ENCODE data around the gene OR8G1.
"Not testable (repeated sequence)": the region's sequence is repeated elsewhere in the genome, so short reads cannot be mapped to it uniquely, and the experiment has no call there.

Gene OR8G1

GRCh38 chr11:124240621-124241397, at the start of gene OR8G1:
Gene OR8G1 (plus strand): TSS chr11:124241095. CDS start chr11:124249676, 8,581 bp downstream.
- no peak for DNase-seq

DNA sequence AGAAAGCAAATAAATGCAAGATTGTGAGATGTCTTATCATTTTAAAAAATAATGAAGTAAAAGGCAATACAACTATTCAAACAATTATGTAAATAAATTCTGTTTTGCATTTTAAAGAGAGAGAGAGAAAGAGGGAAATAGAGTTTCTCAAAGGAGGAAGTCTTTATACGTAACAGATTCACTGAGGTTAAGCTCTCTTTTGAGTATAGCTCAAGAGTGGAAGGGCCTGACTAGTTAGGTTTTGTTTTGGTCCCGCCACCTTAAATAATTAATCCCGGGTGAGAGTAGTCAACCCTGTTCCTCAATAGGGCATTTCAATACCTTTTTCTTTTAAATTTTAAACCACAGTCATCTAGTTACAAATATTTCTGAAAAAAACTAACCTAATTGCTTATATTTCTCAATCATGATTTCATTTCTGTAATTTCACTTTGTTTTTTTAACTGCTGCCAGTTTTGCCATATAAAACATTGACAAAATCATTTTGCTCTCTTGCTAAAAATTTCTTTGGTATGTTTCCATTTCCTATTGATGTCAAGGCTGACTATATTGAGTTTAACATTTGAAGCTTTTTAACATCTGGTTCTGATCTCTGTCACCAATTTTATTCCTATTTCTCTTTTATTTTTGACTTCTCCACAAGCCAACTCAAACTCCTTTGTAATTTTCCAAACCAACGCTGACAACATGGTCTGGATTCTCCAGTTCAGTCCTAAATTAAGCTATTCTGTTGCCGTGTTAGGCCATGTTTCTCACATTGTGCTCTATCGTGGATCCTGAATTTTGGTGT, 47.5 kb upstream of the OR8G1 start:
- DNase-seq, result no peak

DNA sequence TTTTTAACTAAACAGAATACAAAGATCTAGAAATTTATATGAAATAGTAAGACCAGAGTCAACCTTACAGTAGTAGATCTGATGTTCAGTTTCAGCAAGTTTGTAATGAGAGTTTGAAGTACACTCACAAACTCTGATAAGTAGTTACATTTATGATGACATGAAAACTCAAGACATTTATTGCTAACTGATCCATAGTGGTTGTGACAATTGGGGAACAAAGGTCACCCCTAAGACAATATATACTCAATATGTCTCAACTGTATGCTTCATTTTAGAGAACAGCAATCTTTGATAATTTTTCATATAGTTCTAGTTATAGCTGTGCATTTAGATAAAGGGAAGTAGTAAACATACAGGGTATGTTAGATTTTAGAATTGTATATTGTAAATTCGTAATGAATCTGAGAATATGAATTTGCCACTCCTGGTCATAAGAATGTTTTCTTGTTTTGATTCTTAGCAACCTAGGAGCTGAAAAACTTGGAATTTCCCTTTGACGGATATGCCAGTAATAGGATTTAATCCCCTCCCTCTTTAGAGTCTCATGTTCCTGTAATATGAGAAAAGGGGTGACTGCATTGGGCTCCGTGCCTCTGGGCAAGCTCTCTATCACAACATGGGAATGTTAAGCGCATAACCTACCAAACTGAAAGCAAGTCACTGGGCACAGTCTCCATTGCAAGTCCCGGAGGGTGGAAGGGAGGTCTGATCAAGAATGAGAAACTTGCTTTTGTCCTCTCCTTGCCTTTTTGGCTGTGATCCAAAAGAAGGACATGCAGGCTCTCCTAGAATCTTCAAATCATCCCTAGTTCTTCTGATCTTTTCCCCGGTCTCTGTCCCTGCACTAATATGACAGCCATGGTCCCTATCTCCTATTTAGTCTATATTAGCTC, 46.4 kb upstream of the OR8G1 start:
- DNase-seq, result no peak

- no peak for DNase-seq
Measured at GRCh38 chr11:124195189-124195734, 45.6 kb upstream of the OR8G1 start.

DNA sequence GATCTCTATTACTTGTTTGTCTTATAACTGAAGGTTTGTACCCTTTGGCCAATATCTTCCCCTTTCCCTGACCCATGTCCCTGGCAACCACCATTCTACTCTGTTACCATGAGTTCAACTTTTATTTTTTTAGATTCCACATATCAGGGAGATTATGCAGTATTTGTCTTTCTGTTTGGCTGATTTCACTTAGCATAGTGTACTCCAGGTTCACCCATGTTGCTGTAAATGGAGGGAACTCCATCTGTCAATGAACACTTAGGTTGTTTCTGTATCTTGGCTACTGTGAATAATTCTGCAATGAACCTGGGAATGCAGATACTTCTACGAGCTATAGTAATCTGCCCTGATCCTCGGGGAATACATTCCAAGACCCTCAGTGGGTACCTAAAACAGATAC, 42.9 kb upstream of the OR8G1 start:
- no peak for DNase-seq

DNA sequence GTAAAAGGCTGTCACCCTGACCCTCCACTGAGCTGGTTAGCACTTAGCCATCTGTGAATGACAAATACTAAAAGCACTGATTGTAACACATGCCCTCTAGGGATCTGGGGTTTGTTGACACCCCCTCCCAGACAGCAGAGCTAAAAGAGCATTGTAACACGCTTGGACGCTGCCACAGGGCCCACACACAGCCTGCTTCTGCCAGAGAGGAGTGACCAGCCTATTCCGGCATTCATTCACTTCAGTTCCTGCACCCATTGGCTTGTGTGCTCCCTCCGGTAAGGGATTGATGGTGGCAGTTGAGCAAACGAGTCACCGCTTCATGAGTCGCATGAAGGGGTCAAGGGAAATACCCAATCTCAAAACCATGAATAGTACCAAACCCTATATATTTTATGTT, 42.0 kb upstream of the OR8G1 start:
- DNase-seq, result no peak

DNA sequence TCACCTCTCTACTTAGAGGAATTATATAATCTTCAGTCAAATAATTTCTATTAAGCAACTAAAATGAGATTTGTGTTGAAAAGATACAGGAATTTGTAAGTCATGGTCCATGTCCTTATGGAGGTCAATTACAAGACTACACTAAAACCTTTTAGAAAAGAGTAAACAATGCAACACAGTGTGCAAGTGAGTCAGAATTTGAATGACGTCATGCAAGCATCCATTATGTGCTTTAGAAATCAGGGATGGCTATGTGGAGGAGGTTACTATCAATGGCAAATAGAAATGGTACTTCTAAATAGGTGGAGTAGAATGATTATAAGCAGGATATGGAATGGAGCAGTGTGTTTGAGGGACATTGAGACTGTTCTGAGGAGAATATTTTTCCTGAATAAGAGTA, 41.2 kb upstream of the OR8G1 start:
- DNase-seq, result no peak

DNA sequence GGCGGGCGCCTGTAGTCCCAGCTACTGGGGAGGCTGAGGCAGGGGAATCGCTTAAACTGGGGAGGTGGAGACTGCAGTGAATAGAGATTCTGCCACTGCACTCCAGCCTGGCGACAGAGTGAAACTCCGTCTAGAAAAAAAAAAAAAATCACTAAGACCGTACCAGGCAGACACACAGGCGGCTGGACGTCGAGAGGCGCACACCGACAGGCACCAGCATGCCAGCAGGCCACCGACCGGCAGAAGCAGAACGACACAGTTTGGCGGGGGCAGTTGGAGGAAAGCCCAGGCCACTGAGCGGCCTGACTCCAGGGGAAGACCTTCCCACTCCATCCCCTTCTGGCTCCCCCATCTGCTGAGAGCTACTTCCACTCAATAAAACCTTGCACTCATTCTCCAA, 40.2 kb upstream of the OR8G1 start:
- no peak for DNase-seq

GRCh38 chr11:124202951-124203350, 37.9 kb upstream of the OR8G1 start:
- DNase-seq, result no peak

DNA sequence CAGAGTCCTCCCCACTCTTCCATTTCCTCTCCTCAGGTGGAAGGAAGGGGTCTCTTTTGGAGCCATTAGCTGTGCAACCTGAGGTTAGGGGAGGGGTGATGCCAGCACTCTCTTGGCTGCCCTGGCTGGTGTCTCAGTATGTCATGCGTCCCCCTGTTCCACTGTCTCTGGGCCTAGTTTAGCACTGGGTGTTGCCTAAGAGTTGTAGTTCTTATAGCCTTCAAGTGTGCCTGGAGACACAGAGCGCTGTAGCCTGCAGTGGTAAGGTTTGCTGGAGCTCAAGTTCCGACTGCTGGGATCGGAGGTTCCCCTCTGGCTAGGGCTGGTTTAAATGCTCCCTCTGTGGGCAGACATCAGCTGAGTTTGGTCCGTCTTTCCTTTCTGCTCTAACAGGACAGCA, 36.9 kb upstream of the OR8G1 start:
- no peak for DNase-seq

GRCh38 chr11:124207102-124207792, 33.6 kb upstream of the OR8G1 start:
- no peak for DNase-seq

GRCh38 chr11:124209824-124210357, 31.0 kb upstream of the OR8G1 start:
- no peak for DNase-seq

DNA sequence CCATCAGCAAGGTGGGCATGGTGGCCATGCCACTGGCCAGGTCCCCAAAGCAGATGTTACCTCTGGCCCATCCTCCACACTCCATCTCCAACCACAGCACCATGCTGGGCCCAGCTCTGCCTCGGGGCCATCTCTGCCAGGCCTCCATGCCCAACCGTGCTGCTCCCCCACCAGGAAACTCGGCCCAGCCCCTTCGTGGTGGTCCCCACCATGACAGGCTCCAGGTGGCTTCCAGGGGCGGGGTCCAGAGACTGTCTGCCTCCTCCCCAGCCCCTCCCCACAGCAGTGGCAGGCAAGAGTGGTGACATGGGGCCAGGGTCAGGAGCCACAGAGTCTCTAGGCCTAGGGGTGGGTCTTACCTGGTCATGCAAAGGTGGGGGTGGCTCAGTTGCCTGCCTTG, 30.5 kb upstream of the OR8G1 start:
- DNase-seq, result no peak

GRCh38 chr11:124211321-124211720, 29.6 kb upstream of the OR8G1 start:
- DNase-seq, result no peak

- DNase-seq, result no peak
Measured at GRCh38 chr11:124214027-124214426, 26.9 kb upstream of the OR8G1 start.

DNA sequence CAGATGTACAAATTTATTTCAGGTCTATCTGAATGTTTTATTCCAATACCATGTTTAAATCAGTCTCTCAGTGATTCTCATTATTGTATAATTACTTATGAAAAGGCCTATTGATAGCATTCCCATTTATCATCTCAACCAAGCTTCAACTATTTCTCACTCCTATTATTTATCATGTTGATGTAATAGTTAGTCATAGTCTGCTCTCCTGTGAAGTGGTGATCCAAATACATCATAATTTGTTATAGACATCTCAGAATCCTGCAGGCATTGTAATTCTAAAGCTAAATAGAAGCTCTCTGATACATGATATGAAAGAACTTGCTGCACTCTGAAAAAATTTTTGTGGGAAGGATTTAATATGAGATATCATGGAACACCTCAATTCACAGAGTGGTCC, 21.8 kb upstream of the OR8G1 start:
- no peak for DNase-seq

- DNase-seq, result no peak
Measured at GRCh38 chr11:124222407-124222806, 18.5 kb upstream of the OR8G1 start.

DNA sequence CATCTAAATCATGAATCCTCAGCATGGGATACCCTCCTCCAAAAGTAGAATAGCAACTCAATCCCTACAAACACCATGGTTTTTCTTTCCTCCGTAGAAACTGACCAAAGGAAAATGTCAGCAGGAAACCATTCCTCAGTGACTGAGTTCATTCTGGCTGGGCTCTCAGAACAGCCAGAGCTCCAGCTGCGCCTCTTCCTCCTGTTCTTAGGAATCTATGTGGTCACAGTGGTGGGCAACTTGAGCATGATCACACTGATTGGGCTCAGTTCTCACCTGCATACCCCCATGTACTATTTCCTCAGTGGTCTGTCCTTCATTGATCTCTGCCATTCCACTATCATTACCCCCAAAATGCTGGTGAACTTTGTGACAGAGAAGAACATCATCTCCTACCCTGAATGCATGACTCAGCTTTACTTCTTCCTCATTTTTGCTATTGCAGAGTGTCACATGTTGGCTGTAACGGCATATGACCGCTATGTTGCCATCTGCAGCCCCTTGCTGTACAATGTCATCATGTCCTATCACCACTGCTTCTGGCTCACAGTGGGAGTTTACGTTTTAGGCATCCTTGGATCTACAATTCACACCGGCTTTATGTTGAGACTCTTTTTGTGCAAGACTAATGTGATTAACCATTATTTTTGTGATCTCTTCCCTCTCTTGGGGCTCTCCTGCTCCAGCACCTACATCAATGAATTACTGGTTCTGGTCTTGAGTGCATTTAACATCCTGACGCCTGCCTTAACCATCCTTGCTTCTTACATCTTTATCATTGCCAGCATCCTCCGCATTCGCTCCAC, 16.1 kb upstream of the OR8G1 start:
- not testable (repeated sequence) for DNase-seq

GRCh38 chr11:124225471-124225870, 15.4 kb upstream of the OR8G1 start:
- DNase-seq, result no peak

- DNase-seq, result no peak
Measured at GRCh38 chr11:124233376-124233775, 7.5 kb upstream of the OR8G1 start.

GRCh38 chr11:124238512-124238911, 2.4 kb upstream of the OR8G1 start:
- no peak for DNase-seq

All from NCI-H1436 treated with DMSO at 0.1 percent for 48 hours (cell line).